Uterus (tissue), 2 donors: ENCODE results near the gene TBCD.

ENCODE experiments used
- CTCF ChIP-seq, 4 experiments: fragments of 200-600 bp in 2 of 4; fragments of 450-650 bp in 2 of 4; sonication (generic) in 2 of 4; IDR thresholded peaks; one replicate each; pipeline ENCODE4 v1.5.1; 2016 to 2019; ENCODE audit warnings: antibody characterized with exemption in 4 of 4, mild to moderate bottlenecking in 2 of 4, moderate library complexity in 1 of 4
- POLR2A ChIP-seq, 2 donors: fragments of 450-650 bp; IDR thresholded peaks; one replicate each; pipeline ENCODE4 v1.6.1; 2016; ENCODE audit warnings: antibody characterized with exemption in 2 of 2, mild to moderate bottlenecking in 1 of 2, moderate library complexity in 1 of 2

- TF ChIP-seq CTCF (IDR thresholded peaks at IDR 0.05) (no peak), POLR2A (IDR thresholded peaks at IDR 0.05) (no peak)
Measured at GRCh38 chr17:82910041-82910481, 158.2 kb downstream of the TBCD start.
